ENCODE data around the gene NUP160.

DNA sequence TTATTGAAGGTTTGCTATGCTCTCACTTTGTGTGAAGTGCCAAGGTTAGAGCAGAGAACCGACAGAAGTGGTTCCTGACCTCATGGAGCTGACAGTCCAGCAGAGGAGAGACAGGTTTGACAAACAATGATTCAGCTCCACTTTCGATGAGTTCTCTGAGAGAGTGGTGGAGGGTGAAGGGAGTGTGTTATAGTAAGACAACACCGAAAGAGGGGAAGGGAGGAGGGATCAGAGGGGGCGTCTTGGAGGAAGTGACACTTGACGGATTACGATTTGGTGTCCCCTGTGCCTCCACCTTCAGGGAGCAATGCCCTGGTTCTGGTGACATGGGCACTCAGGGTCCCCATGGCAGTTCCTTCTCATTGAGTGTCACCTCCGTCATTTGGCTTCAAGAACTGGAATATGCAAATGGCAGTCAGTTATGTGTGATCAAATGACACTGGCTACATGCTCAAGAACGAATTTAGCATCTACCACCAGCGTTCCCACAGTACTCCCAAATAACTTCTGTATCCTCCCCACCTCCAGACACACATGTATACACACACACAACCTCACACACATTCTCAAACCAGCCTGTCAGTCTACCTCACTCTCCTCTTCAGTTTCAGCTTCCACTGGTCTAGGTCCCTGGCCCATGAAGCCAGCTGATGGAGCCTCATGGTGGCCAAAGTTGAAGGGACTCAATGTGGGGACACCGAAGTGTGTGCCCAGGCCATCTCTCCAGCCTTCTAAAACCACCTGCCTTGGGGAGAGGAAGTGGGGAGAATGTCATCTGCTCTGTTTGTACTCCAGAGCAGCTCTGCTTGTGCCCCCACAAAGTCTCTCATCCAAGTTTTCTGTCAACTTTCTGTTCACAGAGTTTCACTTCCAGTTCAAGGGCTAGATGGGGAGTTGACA lies 31.4 kb upstream of the NUP160 start:
- TF ChIP-seq, protein P1, sequence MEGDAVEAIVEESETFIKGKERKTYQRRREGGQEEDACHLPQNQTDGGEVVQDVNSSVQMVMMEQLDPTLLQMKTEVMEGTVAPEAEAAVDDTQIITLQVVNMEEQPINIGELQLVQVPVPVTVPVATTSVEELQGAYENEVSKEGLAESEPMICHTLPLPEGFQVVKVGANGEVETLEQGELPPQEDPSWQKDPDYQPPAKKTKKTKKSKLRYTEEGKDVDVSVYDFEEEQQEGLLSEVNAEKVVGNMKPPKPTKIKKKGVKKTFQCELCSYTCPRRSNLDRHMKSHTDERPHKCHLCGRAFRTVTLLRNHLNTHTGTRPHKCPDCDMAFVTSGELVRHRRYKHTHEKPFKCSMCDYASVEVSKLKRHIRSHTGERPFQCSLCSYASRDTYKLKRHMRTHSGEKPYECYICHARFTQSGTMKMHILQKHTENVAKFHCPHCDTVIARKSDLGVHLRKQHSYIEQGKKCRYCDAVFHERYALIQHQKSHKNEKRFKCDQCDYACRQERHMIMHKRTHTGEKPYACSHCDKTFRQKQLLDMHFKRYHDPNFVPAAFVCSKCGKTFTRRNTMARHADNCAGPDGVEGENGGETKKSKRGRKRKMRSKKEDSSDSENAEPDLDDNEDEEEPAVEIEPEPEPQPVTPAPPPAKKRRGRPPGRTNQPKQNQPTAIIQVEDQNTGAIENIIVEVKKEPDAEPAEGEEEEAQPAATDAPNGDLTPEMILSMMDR (IDR thresholded peaks at IDR 0.05 in 2 of 3, conservative IDR thresholded peaks at IDR 0.05 in 1 of 3; ENCODE audit: borderline replicate concordance in 1 of 3, insufficient read depth in 1 of 3, low read depth in 2 of 3, low read length in 2 of 3), result no peak
- TF ChIP-seq POLR2A (IDR thresholded peaks at IDR 0.05; ENCODE audit: borderline replicate concordance, extremely low read depth, insufficient read depth, insufficient read length), result no peak
- no peak for TF ChIP-seq SP1 (IDR thresholded peaks at IDR 0.05; ENCODE audit: low read depth)
